ENCODE data around the gene DCAF10.
A peak's percentile ranks its signal among the peaks of the same experiment; 100 is the strongest.
"Not testable (repeated sequence)": the region's sequence is repeated elsewhere in the genome, so short reads cannot be mapped to it uniquely, and the experiment has no call there.

DCAF10 gene

GRCh38 chr9:37870799-37871176 lies 70.2 kb downstream of the DCAF10 start:
- no peak for DNase-seq

- no peak for DNase-seq
Measured at GRCh38 chr9:37873955-37874354, 73.4 kb downstream of the DCAF10 start.

- no peak for DNase-seq
Measured at GRCh38 chr9:37876376-37876775, 75.8 kb downstream of the DCAF10 start.

- no peak for DNase-seq
Measured at GRCh38 chr9:37880916-37881479, 80.4 kb downstream of the DCAF10 start.

GRCh38 chr9:37887977-37888583 lies 87.5 kb downstream of the DCAF10 start:
- DNase-seq = not testable (repeated sequence)

GRCh38 chr9:37889536-37889935 lies 88.9 kb downstream of the DCAF10 start:
- DNase-seq = no peak

GRCh38 chr9:37891042-37891441 lies 90.4 kb downstream of the DCAF10 start:
- DNase-seq = not testable (repeated sequence)

GRCh38 chr9:37892063-37892462 lies 91.5 kb downstream of the DCAF10 start:
- no peak for DNase-seq

GRCh38 chr9:37897665-37898064 lies 97.1 kb downstream of the DCAF10 start:
- no peak for DNase-seq

GRCh38 chr9:37899041-37899440 lies 98.4 kb downstream of the DCAF10 start:
- no peak for DNase-seq

GRCh38 chr9:37902131-37902530 lies 101.5 kb downstream of the DCAF10 start:
- no peak for DNase-seq

- DNase-seq = no peak
Measured at GRCh38 chr9:37902796-37903646, 102.4 kb downstream of the DCAF10 start.

- DNase-seq = peak; percentile 79
Measured at GRCh38 chr9:37903647-37904444, 103.2 kb downstream of the DCAF10 start, which contains the start of gene SLC25A51. SLC25A51 (minus strand) TSS chr9:37904127; CDS start chr9:37888550, 15,577 bp downstream.

GRCh38 chr9:37904445-37905130 lies 104.0 kb downstream of the DCAF10 start:
- no peak for DNase-seq

GRCh38 chr9:37905131-37905505 lies 104.5 kb downstream of the DCAF10 start:
- no peak for DNase-seq

GRCh38 chr9:37905776-37906175 lies 105.2 kb downstream of the DCAF10 start:
- DNase-seq = no peak

GRCh38 chr9:37906312-37907239 lies 106.0 kb downstream of the DCAF10 start:
- no peak for DNase-seq

GRCh38 chr9:37908283-37908682 lies 107.7 kb downstream of the DCAF10 start:
- DNase-seq = no peak

- no peak for DNase-seq
Measured at GRCh38 chr9:37908698-37909186, 108.1 kb downstream of the DCAF10 start.

GRCh38 chr9:37909326-37909725 lies 108.7 kb downstream of the DCAF10 start:
- no peak for DNase-seq

GRCh38 chr9:37909836-37910235 lies 109.2 kb downstream of the DCAF10 start:
- not testable (repeated sequence) for DNase-seq

All from T1000 (cell line).